ENCODE data around the gene CDKN2A.

CDKN2A gene

GRCh38 chr9:21923694-21924093 is 70.5 kb downstream of the CDKN2A start:
- Histone ChIP-seq H3K9me2 (replicated peaks; ENCODE audit: insufficient read depth, low read length) (no peaks in the 10 kb centered on the region), H3K27me3 (ENCODE audit: low read length) (no peaks in the 10 kb centered on the region)
- TF ChIP-seq EZH2phosphoT487 (conservative IDR thresholded peaks at IDR 0.05; ENCODE audit: low read length): no peak
- no peak for TF ChIP-seq CTCF (IDR thresholded peaks at IDR 0.05; ENCODE audit: insufficient read depth, low read length, poor library complexity, severe bottlenecking)

DNA sequence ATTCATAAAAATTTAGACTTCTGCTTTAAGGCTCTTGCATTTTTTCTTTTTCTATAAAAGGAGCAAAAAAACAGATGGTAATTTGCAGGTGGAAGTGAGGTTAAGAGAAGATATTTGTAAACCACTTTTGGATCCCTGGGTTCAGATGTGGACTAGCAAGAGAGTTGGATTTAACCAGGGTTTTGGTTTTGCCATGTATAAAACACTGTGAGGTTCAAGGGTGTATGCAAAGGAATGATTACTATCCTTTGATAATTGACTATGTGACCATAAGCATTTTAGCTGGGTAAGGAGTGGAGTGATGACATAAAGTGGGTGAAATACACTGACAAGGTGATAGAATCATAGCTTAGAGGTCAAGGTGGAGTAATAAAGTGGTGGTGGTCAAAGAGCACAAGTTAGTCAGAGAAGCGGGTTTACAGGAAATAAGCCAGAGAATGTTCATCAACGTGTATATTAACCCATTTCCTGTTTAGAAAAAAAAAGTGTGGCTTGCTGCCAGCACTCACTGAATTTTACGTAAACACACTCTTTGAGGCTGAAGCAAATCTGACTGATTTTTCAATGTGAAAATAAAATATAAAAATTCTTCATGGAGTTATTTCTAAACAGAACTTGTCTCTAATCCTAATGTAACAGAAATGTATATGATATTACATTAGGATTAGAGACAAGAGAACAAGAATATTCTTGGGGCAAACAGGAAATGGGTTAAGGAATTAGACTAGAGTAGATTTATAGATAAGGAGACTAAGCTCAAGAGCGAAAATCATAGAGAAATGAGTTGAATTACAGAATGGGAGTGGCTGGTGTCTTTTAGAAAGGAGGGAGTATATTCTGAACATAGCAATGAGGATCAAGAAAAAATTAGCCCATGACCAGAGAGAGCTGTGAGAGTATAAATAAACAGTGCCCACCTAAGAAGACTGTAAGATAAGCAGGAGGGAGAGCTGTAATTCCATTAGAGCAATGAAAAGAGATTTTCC is 74.5 kb downstream of the CDKN2A start:
- no peaks in the 10 kb centered on the region for H3K9me3 ChIP-seq (ENCODE audit: insufficient read depth, low read length)
- peak overlapping the region; percentile 61 for H3K4me2 ChIP-seq (ENCODE audit: low read depth, low read length, poor library complexity, severe bottlenecking)
- no peaks in the 10 kb centered on the region for H3K27me3 ChIP-seq (ENCODE audit: low read length)
- H2AFZ ChIP-seq (ENCODE audit: low read depth, low read length, severe bottlenecking): peak overlapping the region; percentile 52
- H3F3A ChIP-seq (ENCODE audit: insufficient read depth): 0 out of 2 replicates have a peak, but pooled peaks cover 9% of the 10 kb centered on the region
- peak overlapping the region; percentile 79 for H3K27ac ChIP-seq (ENCODE audit: low read depth, low read length)
- no peaks in the 10 kb centered on the region for H4K20me1 ChIP-seq (ENCODE audit: low read depth, low read length)
- peak overlapping the region; percentile 37 for H3K9ac ChIP-seq (ENCODE audit: low read length)
- peak overlapping the region; percentile 16 for H3K4me3 ChIP-seq (ENCODE audit: insufficient read depth, low read length, poor library complexity, severe bottlenecking)
- H3K36me3 ChIP-seq (ENCODE audit: low read length): no peaks in the 10 kb centered on the region
- H3K9me2 ChIP-seq (replicated peaks; ENCODE audit: insufficient read depth, low read length): no peaks in the 10 kb centered on the region
- no peaks in the 10 kb centered on the region for H3K79me2 ChIP-seq (ENCODE audit: insufficient read depth, low read length)
- TF ChIP-seq EZH2phosphoT487 (conservative IDR thresholded peaks at IDR 0.05; ENCODE audit: low read length) (no peak), CTCF (IDR thresholded peaks at IDR 0.05; ENCODE audit: insufficient read depth, low read length, poor library complexity, severe bottlenecking) (no peak)

More at GRCh38 chr9:21923694-21924093, 70.5 kb downstream of the CDKN2A start:
- H3K79me2 ChIP-seq (ENCODE audit: insufficient read depth, low read length): no peaks in the 10 kb centered on the region
- H3K4me3 ChIP-seq (ENCODE audit: insufficient read depth, low read length, poor library complexity, severe bottlenecking): no peak overlapping the region
- H4K20me1 ChIP-seq (ENCODE audit: low read depth, low read length): no peaks in the 10 kb centered on the region
- H3K27ac ChIP-seq (ENCODE audit: low read depth, low read length): no peak overlapping the region
- no peak overlapping the region for H3K9ac ChIP-seq (ENCODE audit: low read length)
- H3K9me3 ChIP-seq (ENCODE audit: insufficient read depth, low read length): no peaks in the 10 kb centered on the region
- H2AFZ ChIP-seq (ENCODE audit: low read depth, low read length, severe bottlenecking): no peak overlapping the region
- H3F3A ChIP-seq (ENCODE audit: insufficient read depth): 0 out of 2 replicates have a peak, but pooled peaks cover 7% of the 10 kb centered on the region
- no peak overlapping the region for H3K4me2 ChIP-seq (ENCODE audit: low read depth, low read length, poor library complexity, severe bottlenecking)
- H3K36me3 ChIP-seq (ENCODE audit: low read length): no peaks in the 10 kb centered on the region
